Measurements from ENCODE around the gene VSIG10L.
A peak's percentile ranks its signal among the peaks of the same experiment; 100 is the strongest.

Gene VSIG10L

GRCh38 chr19:51366389-51367254, 24.7 kb upstream of the VSIG10L start:
- no peak for TF ChIP-seq NFIC (IDR thresholded peaks at IDR 0.05)
- TF ChIP-seq, protein P1, sequence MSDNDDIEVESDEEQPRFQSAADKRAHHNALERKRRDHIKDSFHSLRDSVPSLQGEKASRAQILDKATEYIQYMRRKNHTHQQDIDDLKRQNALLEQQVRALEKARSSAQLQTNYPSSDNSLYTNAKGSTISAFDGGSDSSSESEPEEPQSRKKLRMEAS (IDR thresholded peaks at IDR 0.05), result peak; percentile 22
- TF ChIP-seq TCF12 (IDR thresholded peaks at IDR 0.05; ENCODE audit: low read depth), result peak; percentile 24; the same call in 1 of the 2 replicates
- TF ChIP-seq TAF1 (IDR thresholded peaks at IDR 0.05; ENCODE audit: low read depth), result no peak

DNA sequence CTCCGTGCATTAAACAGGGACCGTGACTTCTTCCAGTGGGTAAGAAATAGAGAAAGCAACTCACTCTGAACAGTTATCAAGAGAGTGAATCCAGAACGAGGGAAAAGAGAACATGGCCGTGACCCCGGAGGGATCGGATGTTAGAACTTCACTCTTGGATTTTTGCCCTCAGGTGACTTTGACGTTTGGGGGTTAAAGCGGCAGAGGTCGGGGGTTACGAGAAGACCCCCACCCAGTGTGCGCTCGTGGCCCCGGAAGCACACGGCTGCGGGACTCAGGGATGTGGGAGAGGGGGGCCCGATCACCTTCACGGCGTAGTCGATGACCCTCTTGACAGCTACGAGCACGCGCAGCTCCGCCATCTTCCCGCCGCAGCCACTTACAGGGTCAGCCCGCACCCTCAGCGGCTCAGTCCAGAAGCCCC, 24.0 kb upstream of the VSIG10L start, which contains the start of gene ETFB:
Gene ETFB (minus strand): TSS at position 424 of the 424 bp plus-strand sequence. CDS start 62 bp downstream, at position 362.
- TF ChIP-seq TAF1 (IDR thresholded peaks at IDR 0.05; ENCODE audit: low read depth), result peak; percentile 61; the same call in 1 of the 2 replicates
- peak; percentile 91 for TF ChIP-seq ZBTB7A (IDR thresholded peaks at IDR 0.05; ENCODE audit: low read depth)
- TF ChIP-seq, protein P1 (IDR thresholded peaks at IDR 0.05), result peak; percentile 72
- TF ChIP-seq, protein P2, sequence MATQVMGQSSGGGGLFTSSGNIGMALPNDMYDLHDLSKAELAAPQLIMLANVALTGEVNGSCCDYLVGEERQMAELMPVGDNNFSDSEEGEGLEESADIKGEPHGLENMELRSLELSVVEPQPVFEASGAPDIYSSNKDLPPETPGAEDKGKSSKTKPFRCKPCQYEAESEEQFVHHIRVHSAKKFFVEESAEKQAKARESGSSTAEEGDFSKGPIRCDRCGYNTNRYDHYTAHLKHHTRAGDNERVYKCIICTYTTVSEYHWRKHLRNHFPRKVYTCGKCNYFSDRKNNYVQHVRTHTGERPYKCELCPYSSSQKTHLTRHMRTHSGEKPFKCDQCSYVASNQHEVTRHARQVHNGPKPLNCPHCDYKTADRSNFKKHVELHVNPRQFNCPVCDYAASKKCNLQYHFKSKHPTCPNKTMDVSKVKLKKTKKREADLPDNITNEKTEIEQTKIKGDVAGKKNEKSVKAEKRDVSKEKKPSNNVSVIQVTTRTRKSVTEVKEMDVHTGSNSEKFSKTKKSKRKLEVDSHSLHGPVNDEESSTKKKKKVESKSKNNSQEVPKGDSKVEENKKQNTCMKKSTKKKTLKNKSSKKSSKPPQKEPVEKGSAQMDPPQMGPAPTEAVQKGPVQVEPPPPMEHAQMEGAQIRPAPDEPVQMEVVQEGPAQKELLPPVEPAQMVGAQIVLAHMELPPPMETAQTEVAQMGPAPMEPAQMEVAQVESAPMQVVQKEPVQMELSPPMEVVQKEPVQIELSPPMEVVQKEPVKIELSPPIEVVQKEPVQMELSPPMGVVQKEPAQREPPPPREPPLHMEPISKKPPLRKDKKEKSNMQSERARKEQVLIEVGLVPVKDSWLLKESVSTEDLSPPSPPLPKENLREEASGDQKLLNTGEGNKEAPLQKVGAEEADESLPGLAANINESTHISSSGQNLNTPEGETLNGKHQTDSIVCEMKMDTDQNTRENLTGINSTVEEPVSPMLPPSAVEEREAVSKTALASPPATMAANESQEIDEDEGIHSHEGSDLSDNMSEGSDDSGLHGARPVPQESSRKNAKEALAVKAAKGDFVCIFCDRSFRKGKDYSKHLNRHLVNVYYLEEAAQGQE (IDR thresholded peaks at IDR 0.05; ENCODE audit: low read depth), result no peak
- TF ChIP-seq YY1 (IDR thresholded peaks at IDR 0.05; ENCODE audit: low read depth), result peak; percentile 83

DNA sequence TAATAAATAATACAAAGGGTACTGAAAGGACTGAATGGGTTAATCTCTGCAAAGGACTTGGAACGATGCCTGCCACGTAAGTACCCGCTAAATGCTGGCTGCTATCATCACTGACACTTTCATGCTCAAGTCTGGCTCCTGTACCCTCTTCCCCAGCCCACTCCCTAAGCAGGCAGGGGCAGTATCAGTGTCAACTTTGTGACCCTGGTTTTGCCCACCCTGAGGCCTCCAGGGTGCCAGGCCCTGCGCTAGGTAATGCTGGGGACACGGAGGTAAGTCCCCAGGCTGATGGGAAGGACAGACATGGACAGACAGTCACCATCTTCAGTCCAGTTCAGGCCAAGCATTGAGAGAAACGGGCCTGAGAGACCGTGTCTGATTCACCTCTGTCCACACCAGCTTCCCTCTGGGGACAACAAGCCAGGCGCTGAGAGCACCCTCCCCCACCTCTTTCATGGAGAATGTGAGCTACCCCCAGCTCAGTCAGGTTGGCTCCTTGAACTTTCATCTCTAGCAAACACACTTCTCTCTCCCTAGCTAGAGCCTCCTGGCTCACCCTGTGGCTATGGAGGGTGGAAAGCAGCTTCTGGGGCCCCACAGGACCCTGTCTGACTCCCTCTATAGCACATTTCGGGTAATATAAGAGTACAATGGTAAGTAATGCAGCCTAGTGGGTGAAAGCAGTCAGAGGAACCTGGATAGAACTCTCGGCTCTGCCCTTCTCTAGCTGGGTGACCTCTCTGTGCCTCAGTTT, 23.4 kb upstream of the VSIG10L start:
- TF ChIP-seq, protein P2 (IDR thresholded peaks at IDR 0.05; ENCODE audit: low read depth), result no peak
- TF ChIP-seq CREB1 (IDR thresholded peaks at IDR 0.05; ENCODE audit: low read depth) (no peak), TEAD4 (IDR thresholded peaks at IDR 0.05) (no peak), EP300 (IDR thresholded peaks at IDR 0.05; ENCODE audit: borderline replicate concordance) (no peak), ZBTB7A (IDR thresholded peaks at IDR 0.05; ENCODE audit: low read depth) (no peak), NFIC (IDR thresholded peaks at IDR 0.05) (no peak), TCF12 (IDR thresholded peaks at IDR 0.05; ENCODE audit: low read depth) (no peak)
- TF ChIP-seq, protein P1 (IDR thresholded peaks at IDR 0.05), result no peak

DNA sequence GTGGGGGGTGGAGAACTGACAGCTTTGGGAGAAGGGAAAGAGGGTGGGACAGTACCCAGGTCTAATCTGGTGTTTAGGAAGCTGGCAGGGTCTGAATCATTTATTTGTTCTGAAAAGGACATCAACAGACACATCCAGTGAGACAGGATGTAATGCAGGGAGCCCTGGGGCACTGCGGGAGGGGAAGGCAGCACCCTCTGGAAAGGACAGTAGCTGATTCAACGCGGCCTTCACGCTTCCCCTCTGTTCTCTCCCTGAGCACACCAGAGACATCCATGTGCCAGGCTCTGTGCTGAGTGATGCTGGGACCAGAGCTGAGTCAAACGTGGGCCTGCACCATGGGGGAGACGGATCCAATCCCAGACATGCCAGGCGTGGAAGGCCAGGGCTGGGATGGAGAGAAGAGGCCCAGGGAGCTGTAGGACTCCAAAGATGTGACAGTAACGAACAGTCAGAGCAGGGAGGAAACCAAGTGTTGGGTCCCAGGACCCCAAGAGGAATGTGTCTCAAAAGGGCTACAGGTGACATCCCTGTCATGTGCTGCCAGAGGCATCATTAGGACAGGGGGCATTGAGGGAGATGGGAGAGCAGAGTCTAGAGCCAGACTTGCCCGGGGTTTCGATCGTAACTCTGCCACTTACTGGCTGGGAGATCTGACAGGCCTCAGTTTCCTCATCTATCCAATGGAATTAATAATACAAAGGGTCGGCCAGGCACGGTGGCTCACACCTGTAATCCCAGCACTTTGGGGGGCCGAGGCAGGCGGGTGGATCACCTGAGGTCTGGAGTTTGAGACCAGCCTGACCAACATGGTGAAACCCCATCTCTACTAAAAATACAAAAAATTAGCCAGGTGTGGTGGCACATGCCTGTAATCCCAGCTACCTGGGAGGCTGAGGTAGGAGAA, 22.5 kb upstream of the VSIG10L start:
- TF ChIP-seq, protein P3, sequence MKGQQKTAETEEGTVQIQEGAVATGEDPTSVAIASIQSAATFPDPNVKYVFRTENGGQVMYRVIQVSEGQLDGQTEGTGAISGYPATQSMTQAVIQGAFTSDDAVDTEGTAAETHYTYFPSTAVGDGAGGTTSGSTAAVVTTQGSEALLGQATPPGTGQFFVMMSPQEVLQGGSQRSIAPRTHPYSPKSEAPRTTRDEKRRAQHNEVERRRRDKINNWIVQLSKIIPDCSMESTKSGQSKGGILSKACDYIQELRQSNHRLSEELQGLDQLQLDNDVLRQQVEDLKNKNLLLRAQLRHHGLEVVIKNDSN (IDR thresholded peaks at IDR 0.05), result no peak
- TF ChIP-seq NFIC (IDR thresholded peaks at IDR 0.05), result no peak
- TF ChIP-seq RAD21 (IDR thresholded peaks at IDR 0.05; ENCODE audit: low read depth), result no peak
- TF ChIP-seq EP300 (IDR thresholded peaks at IDR 0.05; ENCODE audit: borderline replicate concordance), result no peak
- no peak for TF ChIP-seq ZBTB7A (IDR thresholded peaks at IDR 0.05; ENCODE audit: low read depth)
- TF ChIP-seq CEBPB (IDR thresholded peaks at IDR 0.05), result no peak
- TF ChIP-seq, protein P1 (IDR thresholded peaks at IDR 0.05), result no peak
- no peak for TF ChIP-seq YY1 (IDR thresholded peaks at IDR 0.05; ENCODE audit: low read depth)

- TF ChIP-seq CREB1 (IDR thresholded peaks at IDR 0.05; ENCODE audit: low read depth), result no peak
- TF ChIP-seq TEAD4 (IDR thresholded peaks at IDR 0.05), result no peak
- no peak for TF ChIP-seq FOXM1 (IDR thresholded peaks at IDR 0.05; ENCODE audit: borderline replicate concordance, low read depth)
- TF ChIP-seq ZBTB7A (IDR thresholded peaks at IDR 0.05; ENCODE audit: low read depth), result no peak
- no peak for TF ChIP-seq TCF12 (IDR thresholded peaks at IDR 0.05; ENCODE audit: low read depth)
These were observed 19.3 kb upstream of the VSIG10L start for GRCh38 chr19:51361239-51361638.
